Stimulated activated CD4-positive, alpha-beta T cell treated with anti-CD3 and anti-CD28 coated beads, TNF-alpha, amount 100 ng/mL, for 48 hours (primary cell): ENCODE data around the gene ANO3.

ENCODE experiments used
- DNase-seq, 3 donors: peaks; one replicate each; pipeline ENCODE4 v3.0.0-alpha.2; 2020; ENCODE audit warnings: low read depth in 3 of 3

The ANO3 gene

GRCh38 chr11:26359055-26359454, 27.1 kb downstream of the ANO3 start:
- no peak for DNase-seq

- DNase-seq = no peak
Measured at GRCh38 chr11:26365284-26365683, 33.4 kb downstream of the ANO3 start.

GRCh38 chr11:26377619-26378018, 45.7 kb downstream of the ANO3 start:
- DNase-seq = no peak

GRCh38 chr11:26399336-26399735, 67.4 kb downstream of the ANO3 start:
- DNase-seq = no peak

- no peak for DNase-seq
Measured at GRCh38 chr11:26410706-26411366, 78.9 kb downstream of the ANO3 start.

- no peak for DNase-seq
Measured at GRCh38 chr11:26412955-26413354, 81.0 kb downstream of the ANO3 start.

GRCh38 chr11:26418386-26418912, 86.5 kb downstream of the ANO3 start:
- DNase-seq = no peak

- no peak for DNase-seq
Measured at GRCh38 chr11:26420331-26420730, 88.4 kb downstream of the ANO3 start.

- DNase-seq = no peak
Measured at GRCh38 chr11:26424255-26424654, 92.3 kb downstream of the ANO3 start.

GRCh38 chr11:26439854-26440253, 107.9 kb downstream of the ANO3 start:
- no peak for DNase-seq

GRCh38 chr11:26442131-26442530, 110.2 kb downstream of the ANO3 start:
- no peak for DNase-seq

GRCh38 chr11:26443617-26444016, 111.7 kb downstream of the ANO3 start:
- no peak for DNase-seq

- no peak for DNase-seq
Measured at GRCh38 chr11:26457636-26458035, 125.7 kb downstream of the ANO3 start.

GRCh38 chr11:26465274-26465673, 133.3 kb downstream of the ANO3 start:
- DNase-seq = no peak

GRCh38 chr11:26467506-26467905, 135.6 kb downstream of the ANO3 start:
- DNase-seq = no peak

GRCh38 chr11:26470992-26471391, 139.1 kb downstream of the ANO3 start:
- no peak for DNase-seq

GRCh38 chr11:26473216-26474194, 141.6 kb downstream of the ANO3 start:
- no peak for DNase-seq

- no peak for DNase-seq
Measured at GRCh38 chr11:26474401-26474800, 142.5 kb downstream of the ANO3 start.

- DNase-seq = no peak
Measured at GRCh38 chr11:26477396-26477795, 145.5 kb downstream of the ANO3 start.

GRCh38 chr11:26478710-26479109, 146.8 kb downstream of the ANO3 start:
- DNase-seq = no peak

- no peak for DNase-seq
Measured at GRCh38 chr11:26480041-26480440, 148.1 kb downstream of the ANO3 start.

GRCh38 chr11:26483108-26483507, 151.2 kb downstream of the ANO3 start:
- no peak for DNase-seq

GRCh38 chr11:26490546-26490945, 158.6 kb downstream of the ANO3 start:
- no peak for DNase-seq
